Measurements from ENCODE around the gene KLK11. TPM values are rescaled to one million over a fixed set of nuclear protein-coding genes. Genes with fewer than 3 reads are reported as not detected.

The KLK11 gene
- total and polyA plus RNA-seq, 2 experiments from 2014 or later: not detected

- no peaks in the 10 kb centered on the region for H3F3A ChIP-seq (ENCODE audit: insufficient read depth)
- no peaks in the 10 kb centered on the region for H3K4me1 ChIP-seq (ENCODE audit: insufficient read depth)
- no peak overlapping the region for H2AFZ ChIP-seq
- H4K20me1 ChIP-seq (ENCODE audit: insufficient read depth): no peaks in the 10 kb centered on the region
- DNase-seq: no peak
- no peak overlapping the region for H3K4me3 ChIP-seq
- H3K9me3 ChIP-seq (ENCODE audit: low read depth): no peaks in the 10 kb centered on the region
- H3K9ac ChIP-seq: no peak overlapping the region
- no peaks in the 10 kb centered on the region; the same call in none of the 2 replicates for H3K27me3 ChIP-seq (replicated peaks; ENCODE audit: insufficient read depth)
- H3K27ac ChIP-seq: no peak overlapping the region
- no peak overlapping the region for H3K4me2 ChIP-seq (ENCODE audit: unreplicated experiment)
- H3K36me3 ChIP-seq (ENCODE audit: low read depth): no peaks in the 10 kb centered on the region
- no peak for TF ChIP-seq EZH2 (IDR thresholded peaks at IDR 0.05; ENCODE audit: insufficient read depth, poor library complexity, severe bottlenecking)
- TF ChIP-seq EZH2phosphoT487 (IDR thresholded peaks at IDR 0.05; ENCODE audit: insufficient read depth, low read depth): no peak
- H3K79me2 ChIP-seq (ENCODE audit: insufficient read depth): no peaks in the 10 kb centered on the region
- in situ Hi-C loops (cut with MboI): no loop called here
- no peaks in the 10 kb centered on the region for H3K9me2 ChIP-seq (ENCODE audit: insufficient read depth)
- 47 to 50% methylated on average over 5 of the region's 5 CpGs for WGBS, 2 experiments (ENCODE audit: low coverage in 1 of 2, low lambda C conversion rate in 2 of 2, missing lambda C conversion rate in 2 of 2)
Observed at GRCh38 chr19:50978772-50979390, 47.5 kb downstream of the KLK11 start.

- H3K36me3 ChIP-seq (ENCODE audit: low read depth): no peaks in the 10 kb centered on the region
- H4K20me1 ChIP-seq (ENCODE audit: insufficient read depth): no peaks in the 10 kb centered on the region
- no peaks in the 10 kb centered on the region for H3F3A ChIP-seq (ENCODE audit: insufficient read depth)
- no peak overlapping the region for H2AFZ ChIP-seq
- in situ Hi-C loops (cut with MboI): no loop called here
- H3K4me3 ChIP-seq: no peak overlapping the region
- no peak overlapping the region for H3K27ac ChIP-seq
- no peaks in the 10 kb centered on the region for H3K79me2 ChIP-seq (ENCODE audit: insufficient read depth)
- no peak for DNase-seq
- H3K4me1 ChIP-seq (ENCODE audit: insufficient read depth): no peaks in the 10 kb centered on the region
- H3K4me2 ChIP-seq (ENCODE audit: unreplicated experiment): no peak overlapping the region
- no peaks in the 10 kb centered on the region; the same call in none of the 2 replicates for H3K27me3 ChIP-seq (replicated peaks; ENCODE audit: insufficient read depth)
- WGBS, 2 experiments (ENCODE audit: low coverage in 1 of 2, low lambda C conversion rate in 2 of 2, missing lambda C conversion rate in 2 of 2): 39 to 47% methylated on average over 4 of the region's 4 CpGs
- no peaks in the 10 kb centered on the region for H3K9me3 ChIP-seq (ENCODE audit: low read depth)
- no peak for TF ChIP-seq EZH2phosphoT487 (IDR thresholded peaks at IDR 0.05; ENCODE audit: insufficient read depth, low read depth)
- no peaks in the 10 kb centered on the region for H3K9me2 ChIP-seq (ENCODE audit: insufficient read depth)
- H3K9ac ChIP-seq: no peak overlapping the region
Observed at GRCh38 chr19:50977626-50978025, 48.8 kb downstream of the KLK11 start.

DNA sequence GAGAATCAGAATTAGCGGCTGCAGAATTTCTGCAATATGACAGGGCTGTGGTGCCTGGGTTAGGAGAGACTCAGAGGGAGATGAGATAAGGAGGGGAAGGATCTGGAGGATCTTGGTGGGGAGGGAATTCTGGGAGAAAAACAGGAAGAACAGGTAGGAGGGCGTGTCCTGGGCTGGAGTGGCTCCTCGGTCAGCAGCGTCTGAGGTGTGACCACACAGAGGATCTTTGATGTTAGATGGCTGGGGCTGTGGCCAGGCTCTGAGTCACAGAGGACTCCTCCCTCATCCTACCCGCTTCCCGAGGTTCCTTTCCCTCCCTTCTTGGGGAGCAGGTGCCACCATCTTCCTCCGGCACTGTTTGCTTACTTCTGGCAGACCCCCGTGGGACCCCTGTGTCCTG is 50.6 kb downstream of the KLK11 start:
- WGBS, 2 experiments (ENCODE audit: low coverage in 1 of 2, low lambda C conversion rate in 2 of 2, missing lambda C conversion rate in 2 of 2): 4 to 8% methylated on average over 8 of the region's 8 CpGs
- no peaks in the 10 kb centered on the region for H3K9me3 ChIP-seq (ENCODE audit: low read depth)
- no peaks in the 10 kb centered on the region for H3K9me2 ChIP-seq (ENCODE audit: insufficient read depth)
- TF ChIP-seq EZH2 (IDR thresholded peaks at IDR 0.05; ENCODE audit: insufficient read depth, poor library complexity, severe bottlenecking) (no peak), EZH2phosphoT487 (IDR thresholded peaks at IDR 0.05; ENCODE audit: insufficient read depth, low read depth) (no peak)
- no peaks in the 10 kb centered on the region for H3F3A ChIP-seq (ENCODE audit: insufficient read depth)
- no peak overlapping the region for H3K4me2 ChIP-seq (ENCODE audit: unreplicated experiment)
- H3K79me2 ChIP-seq (ENCODE audit: insufficient read depth): no peaks in the 10 kb centered on the region
- H2AFZ ChIP-seq: no peak overlapping the region
- no peaks in the 10 kb centered on the region; the same call in 1 of the 2 replicates for H3K27me3 ChIP-seq (replicated peaks; ENCODE audit: insufficient read depth)
- no peak for DNase-seq
- no peaks in the 10 kb centered on the region for H4K20me1 ChIP-seq (ENCODE audit: insufficient read depth)
- H3K27ac ChIP-seq: no peak overlapping the region
- no peaks in the 10 kb centered on the region for H3K36me3 ChIP-seq (ENCODE audit: low read depth)
- no peak overlapping the region for H3K9ac ChIP-seq
- H3K4me1 ChIP-seq (ENCODE audit: insufficient read depth): no peaks in the 10 kb centered on the region
- in situ Hi-C loops (cut with MboI): no loop called here
- no peak overlapping the region for H3K4me3 ChIP-seq

- no peaks in the 10 kb centered on the region for H3K79me2 ChIP-seq (ENCODE audit: insufficient read depth)
- no peaks in the 10 kb centered on the region for H3K36me3 ChIP-seq (ENCODE audit: low read depth)
- TF ChIP-seq EZH2 (IDR thresholded peaks at IDR 0.05; ENCODE audit: insufficient read depth, poor library complexity, severe bottlenecking) (no peak), EZH2phosphoT487 (IDR thresholded peaks at IDR 0.05; ENCODE audit: insufficient read depth, low read depth) (no peak)
- DNase-seq: no peak
- H3K9me3 ChIP-seq (ENCODE audit: low read depth): no peaks in the 10 kb centered on the region
- H3F3A ChIP-seq (ENCODE audit: insufficient read depth): no peaks in the 10 kb centered on the region
- no peak overlapping the region for H3K27ac ChIP-seq
- no peaks in the 10 kb centered on the region for H3K9me2 ChIP-seq (ENCODE audit: insufficient read depth)
- H3K4me1 ChIP-seq (ENCODE audit: insufficient read depth): no peaks in the 10 kb centered on the region
- H3K4me2 ChIP-seq (ENCODE audit: unreplicated experiment): no peak overlapping the region
- 0 to 17% methylated on average over 1 to 7 of the region's 9 CpGs for WGBS, 2 experiments (ENCODE audit: low coverage in 1 of 2, low lambda C conversion rate in 2 of 2, missing lambda C conversion rate in 2 of 2)
- H3K27me3 ChIP-seq (replicated peaks; ENCODE audit: insufficient read depth): no peaks in the 10 kb centered on the region; the same call in 1 of the 2 replicates
- H4K20me1 ChIP-seq (ENCODE audit: insufficient read depth): no peaks in the 10 kb centered on the region
- in situ Hi-C loops (cut with MboI): no loop called here
- no peak overlapping the region for H3K4me3 ChIP-seq
- no peak overlapping the region for H2AFZ ChIP-seq
- H3K9ac ChIP-seq: no peak overlapping the region
Observed at GRCh38 chr19:50974702-50975556, 51.5 kb downstream of the KLK11 start.
